Heart right ventricle (tissue), 16 donors: ENCODE results near the gene AGTRAP. TPM values are rescaled to one million over a fixed set of nuclear protein-coding genes. Genes with fewer than 3 reads are reported as not detected.

Experiments
- ATAC-seq, 8 donors: fragments of 200-7000 bp; cut with Tn5 transposase; one replicate each; pipeline ENCODE4 v1.9.1; 2020; ENCODE audit warnings: mild to moderate bottlenecking in 8 of 8, moderate library complexity in 8 of 8, moderate number of reproducible peaks in 1 of 8
- DNase-seq, 2 donors: peaks; one replicate each; pipeline ENCODE4 v3.0.0-alpha.2; 2020
- H3K27ac ChIP-seq, 10 donors: fragments of 200-600 bp; sonication (generic) in 2 of 10; one replicate each; pipeline versions ENCODE4 v1.5.0 to v1.8.0; 2020 to 2022; ENCODE audit warnings: mild to moderate bottlenecking in 3 of 10
- H3K27me3 ChIP-seq, 7 donors: fragments of 200-600 bp; one replicate each; pipeline ENCODE4 v1.8.0; 2021 to 2022; ENCODE audit warnings: mild to moderate bottlenecking in 2 of 7
- H3K36me3 ChIP-seq, 9 donors: fragments of 200-600 bp; sonication (generic) in 1 of 9; one replicate each; pipeline versions ENCODE4 v1.5.0 to v1.8.0; 2020 to 2022; ENCODE audit warnings: mild to moderate bottlenecking in 2 of 9
- H3K4me1 ChIP-seq, 9 donors: fragments of 200-600 bp; sonication (generic) in 1 of 9; one replicate each; pipeline versions ENCODE4 v1.5.0 to v1.8.0; 2020 to 2022; ENCODE audit warnings: mild to moderate bottlenecking in 4 of 9
- H3K4me3 ChIP-seq, 10 donors: fragments of 200-600 bp; sonication (generic) in 2 of 10; one replicate each; pipeline versions ENCODE4 v1.5.0 to v1.8.0; 2020 to 2022; ENCODE audit warnings: mild to moderate bottlenecking in 7 of 10, moderate library complexity in 2 of 10
- H3K9me3 ChIP-seq, 11 donors: fragments of 200-600 bp in 10 of 11; sonication (generic) in 2 of 11; one replicate each; pipeline versions ENCODE4 v1.5.0 to v1.8.0; 2013 to 2022; ENCODE audit warnings: mild to moderate bottlenecking in 2 of 11, control low read depth in 1 of 11, moderate library complexity in 1 of 11
- WGBS, 2 donors: extraction: QIAGEN DNeasy Blood & Tissue Kit; methylation state at CpG; one replicate each; pipeline ENCODE4 v1.1.7; 2013; ENCODE audit warnings: inconsistent platforms in 1 of 2; 5-methylcytosine and 5-hydroxymethylcytosine counted together
- intact Hi-C, 10 donors: fragments of 100-400 bp; cut with DNase I; formaldehyde crosslinking; loops; one replicate each; pipeline versions ENCODE4 v1.11.1 to v1.14.2; 2022
- polyA plus RNA-seq, 2 donors: library from polyadenylated mRNA; stranded (reverse); fragments of 200-250 nt; gene quantifications; one replicate each; pipeline ENCODE4 v1.2.3, GENCODE V29; 2013
- total RNA-seq, 10 donors: library from RNA; stranded (reverse); fragmentation: NEBNext Ultra II Directional in 3 of 10; extraction: Animal tissue kit (Norgen Biotek cat#: 25700) in 3 of 10; gene quantifications; one replicate each; pipeline versions ENCODE4 v1.2.1 to v1.2.4, GENCODE V29; 2021 to 2023
- TF ChIP-seq, protein P1 (sequence below), 9 donors: fragments of 200-600 bp; sonication (generic) in 2 of 9; IDR thresholded peaks; one replicate each; pipeline versions ENCODE4 v1.5.0 to v1.8.0; 2021 to 2022; ENCODE audit warnings: antibody characterized with exemption in 9 of 9, mild to moderate bottlenecking in 5 of 9, moderate library complexity in 1 of 9
- donor health status: Arrhythmogenic right ventricular cardiomyopathy.
- donor health status: ischemic (EF 13 %, LVEDD 7.1; RV severe dilation, severe dysfunction).
- donor health status: healthy with polysubstance abuse.
- donor health status: DM: no; HTN: yes; CAD: no.
- donor health status: DM: no; HTN: no; CAD: no.
- donor health status: ischemic (EF 25% LVEDD 6.9; RV normal size, moderate dysfunction).
- donor health status: ischemic (EF 25% LVEDD 5.7; RV mildly dilated, moderate dysfunction).
- donor health status: healthy.
- donor health status: DM: yes; HTN: yes; CAD: no.
- donor health status: Ischemic cardiomyopathy.
- donor health status: ischemic (EF 35%, LVEDD 5.7; RV mildly dilated, moderate dysfunction).
- donor health status: nonischemic (EF 11% LVEDD 7.7; RV severe dilation, severe dysfunction).
- donor health status: DM: yes; HTN: yes; CAD: no.
- donor health status: PGD.
- donor health status: ischemic (EF 29% LVEDD 5.4; RV normal size, mild dysfunction).
- donor health status: nonischemic (EF 23%, LVEDD 6.1; RV moderate dilation, normal function).

The AGTRAP gene
- total and polyA plus RNA-seq, 12 donors: 12.9 to 96.7 (median 19.2) TPM

DNA sequence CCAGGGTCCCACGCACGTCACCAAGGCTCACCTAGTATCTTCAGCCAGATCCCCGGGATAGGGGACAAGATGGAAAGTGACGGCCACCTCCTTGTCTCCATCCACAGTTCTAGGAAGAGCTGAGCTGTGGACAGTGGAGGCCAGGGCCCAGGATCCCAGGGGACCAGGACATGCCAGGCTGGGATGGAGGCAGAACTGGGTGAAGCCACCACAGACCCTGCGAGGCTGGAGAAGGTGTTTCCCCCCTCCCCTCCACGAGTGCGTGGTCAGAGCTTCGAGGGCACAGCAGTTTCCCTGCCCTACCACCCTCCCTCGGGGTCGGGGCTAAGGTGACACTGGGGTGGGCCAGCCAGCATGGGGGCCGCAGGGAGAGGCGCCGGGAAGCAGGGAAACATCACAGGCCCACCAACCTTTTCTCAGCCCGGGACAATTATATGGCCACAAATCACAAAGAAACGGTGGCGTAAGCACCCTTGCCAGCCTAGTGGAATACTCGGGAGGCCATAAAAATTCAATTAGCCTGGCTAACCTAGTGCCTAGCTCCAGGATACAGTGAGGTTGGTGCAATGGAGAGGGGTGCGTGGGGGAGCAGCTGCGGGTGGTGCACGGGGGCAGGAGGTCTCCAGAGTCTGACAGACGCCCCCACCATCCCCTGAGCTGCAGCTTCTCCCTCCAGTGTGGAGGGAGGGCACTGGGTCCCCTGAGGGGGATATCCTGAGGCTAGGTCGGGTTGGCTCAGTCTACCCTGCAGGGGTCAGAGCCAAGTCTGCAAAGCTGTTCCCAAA lies 31.1 kb upstream of the AGTRAP start:
- Histone ChIP-seq H3K27me3 (peaks cover 0 to 62% (median 53%) of the 10 kb centered on the region in 7 donors), H3K4me1 (peaks cover 0 to 34% (median 22%) of the 10 kb centered on the region in 9 donors), H3K9me3 (no peaks in the 10 kb centered on the region), H3K36me3 (no peaks in the 10 kb centered on the region), H3K27ac (no peak overlapping the region), H3K4me3 (no peak overlapping the region)
- intact Hi-C loops: no loop called here
- DNase-seq (no peak), ATAC-seq (no peak)
- WGBS, 2 donors: 75 to 82% methylated on average over 22 of the region's 22 CpGs
- TF ChIP-seq, protein P1, sequence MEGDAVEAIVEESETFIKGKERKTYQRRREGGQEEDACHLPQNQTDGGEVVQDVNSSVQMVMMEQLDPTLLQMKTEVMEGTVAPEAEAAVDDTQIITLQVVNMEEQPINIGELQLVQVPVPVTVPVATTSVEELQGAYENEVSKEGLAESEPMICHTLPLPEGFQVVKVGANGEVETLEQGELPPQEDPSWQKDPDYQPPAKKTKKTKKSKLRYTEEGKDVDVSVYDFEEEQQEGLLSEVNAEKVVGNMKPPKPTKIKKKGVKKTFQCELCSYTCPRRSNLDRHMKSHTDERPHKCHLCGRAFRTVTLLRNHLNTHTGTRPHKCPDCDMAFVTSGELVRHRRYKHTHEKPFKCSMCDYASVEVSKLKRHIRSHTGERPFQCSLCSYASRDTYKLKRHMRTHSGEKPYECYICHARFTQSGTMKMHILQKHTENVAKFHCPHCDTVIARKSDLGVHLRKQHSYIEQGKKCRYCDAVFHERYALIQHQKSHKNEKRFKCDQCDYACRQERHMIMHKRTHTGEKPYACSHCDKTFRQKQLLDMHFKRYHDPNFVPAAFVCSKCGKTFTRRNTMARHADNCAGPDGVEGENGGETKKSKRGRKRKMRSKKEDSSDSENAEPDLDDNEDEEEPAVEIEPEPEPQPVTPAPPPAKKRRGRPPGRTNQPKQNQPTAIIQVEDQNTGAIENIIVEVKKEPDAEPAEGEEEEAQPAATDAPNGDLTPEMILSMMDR (IDR thresholded peaks at IDR 0.05): no peak

DNA sequence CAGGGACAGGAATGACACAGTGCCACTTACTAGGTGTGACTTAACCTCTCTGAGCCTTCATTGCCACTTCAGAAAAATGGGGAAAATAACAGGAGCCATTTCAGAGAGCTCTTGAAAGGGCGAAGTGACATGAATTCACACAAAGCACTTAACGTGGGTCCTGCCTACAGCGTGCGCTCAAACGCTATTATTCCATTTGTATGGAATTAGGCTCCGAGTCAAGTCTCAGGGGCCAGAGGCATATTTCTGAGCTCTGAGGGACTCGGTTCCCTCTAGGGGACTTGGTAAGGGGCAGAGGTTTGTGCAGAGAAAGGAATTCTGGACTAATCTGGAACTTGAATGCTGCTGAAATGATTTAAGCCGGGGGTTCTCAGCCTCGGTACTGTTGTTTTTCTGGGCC lies 30.3 kb upstream of the AGTRAP start:
- intact Hi-C loops: no loop called here
- WGBS, 2 donors: 78 to 89% methylated on average over 9 of the region's 9 CpGs
- ATAC-seq: no peak

DNA sequence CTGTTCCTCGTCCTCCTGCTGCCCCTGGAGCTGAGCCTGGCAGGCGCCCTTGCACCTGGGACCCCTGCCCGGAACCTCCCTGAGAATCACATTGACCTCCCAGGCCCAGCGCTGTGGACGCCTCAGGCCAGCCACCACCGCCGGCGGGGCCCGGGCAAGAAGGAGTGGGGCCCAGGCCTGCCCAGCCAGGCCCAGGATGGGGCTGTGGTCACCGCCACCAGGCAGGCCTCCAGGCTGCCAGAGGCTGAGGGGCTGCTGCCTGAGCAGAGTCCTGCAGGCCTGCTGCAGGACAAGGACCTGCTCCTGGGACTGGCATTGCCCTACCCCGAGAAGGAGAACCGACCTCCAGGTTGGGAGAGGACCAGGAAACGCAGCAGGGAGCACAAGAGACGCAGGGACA lies 29.6 kb upstream of the AGTRAP start:
- no peaks in the 10 kb centered on the region for H3K9me3 ChIP-seq
- no peak for ATAC-seq
- intact Hi-C loops: no loop called here
- DNase-seq: no peak
- WGBS, 2 donors: 93 to 95% methylated on average over 14 of the region's 14 CpGs
- H3K27ac ChIP-seq: no peak overlapping the region
- peaks cover 0 to 48% (median 39%) of the 10 kb centered on the region in 7 donors for H3K27me3 ChIP-seq
- peaks cover 0 to 23% (median 14%) of the 10 kb centered on the region in 9 donors for H3K4me1 ChIP-seq
- H3K36me3 ChIP-seq: no peaks in the 10 kb centered on the region
- TF ChIP-seq, protein P1 (IDR thresholded peaks at IDR 0.05): no peak
- no peak overlapping the region for H3K4me3 ChIP-seq

More for the DNA sequence above, 30.3 kb upstream of the AGTRAP start:
- no peaks in the 10 kb centered on the region for H3K9me3 ChIP-seq
- H3K4me1 ChIP-seq: peaks cover 0 to 30% (median 21%) of the 10 kb centered on the region in 9 donors
- H3K27ac ChIP-seq: no peak overlapping the region
- peaks cover 0 to 55% (median 45%) of the 10 kb centered on the region in 7 donors for H3K27me3 ChIP-seq
- TF ChIP-seq, protein P1 (IDR thresholded peaks at IDR 0.05): no peak
- H3K36me3 ChIP-seq: no peaks in the 10 kb centered on the region
- H3K4me3 ChIP-seq: no peak overlapping the region
- DNase-seq: no peak

DNA sequence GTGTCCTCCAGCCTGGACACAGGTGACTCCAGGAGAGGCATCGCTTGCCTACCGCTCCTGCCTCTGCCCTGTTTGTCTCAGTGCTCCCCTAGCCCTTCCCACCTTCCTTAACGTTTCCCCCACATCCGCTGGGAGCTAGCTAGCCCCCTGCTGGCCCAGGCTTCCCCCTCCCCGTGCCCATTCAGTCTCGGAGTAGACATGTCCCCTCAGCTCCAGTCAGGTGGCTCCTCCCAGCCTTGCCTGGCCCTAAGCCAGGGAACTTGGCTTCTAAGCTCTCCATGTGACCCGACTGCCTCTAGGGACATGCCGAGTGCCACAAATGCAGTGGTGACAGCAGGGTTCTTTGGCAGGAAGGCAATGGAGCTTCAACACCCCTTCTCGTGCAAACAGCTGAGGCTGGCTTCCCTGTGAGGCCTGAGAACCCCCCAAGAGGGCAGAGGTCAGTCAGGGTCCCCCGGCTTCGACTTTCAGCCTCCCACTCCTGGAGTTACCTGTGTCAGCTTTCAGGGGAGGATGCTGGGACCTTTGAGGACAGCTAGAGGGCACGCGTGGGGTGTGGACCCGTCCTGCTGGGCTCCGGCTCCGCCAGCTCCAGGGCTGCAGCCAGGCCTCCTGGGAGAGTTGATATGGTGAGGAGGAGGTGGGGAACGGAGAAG lies 28.2 kb upstream of the AGTRAP start:
- peaks cover 0 to 16% (median 11%) of the 10 kb centered on the region in 9 donors for H3K4me1 ChIP-seq
- no peaks in the 10 kb centered on the region for H3K36me3 ChIP-seq
- peaks cover 0 to 40% (median 34%) of the 10 kb centered on the region in 7 donors for H3K27me3 ChIP-seq
- TF ChIP-seq, protein P1 (IDR thresholded peaks at IDR 0.05): no peak
- H3K4me3 ChIP-seq: no peak overlapping the region
- no peaks in the 10 kb centered on the region for H3K9me3 ChIP-seq
- peak overlapping the region in 6 of 10 donors; percentile 6 to 70 (median 40) for H3K27ac ChIP-seq
- peak; percentile 79 to 95 (median 90) for ATAC-seq
- WGBS, 2 donors: 9 to 16% methylated on average over 17 of the region's 17 CpGs
- DNase-seq: peak; percentile 66 to 82
- intact Hi-C loops: no loop called here
